ENCODE data around the gene XPO6. TPM values are rescaled to one million over a fixed set of nuclear protein-coding genes. Genes with fewer than 3 reads are reported as not detected.

XPO6 gene
- total RNA-seq, 2 experiments from 2014 or later, result 204 to 267 TPM

- no peaks in the 10 kb centered on the region for H3K27me3 Mint-ChIP-seq
- peaks cover 56% of the 10 kb centered on the region for H3K4me1 Mint-ChIP-seq
- peak overlapping the region; percentile 33 for H3K4me3 Mint-ChIP-seq
- no peak for DNase-seq
- H3K36me3 Mint-ChIP-seq, result peaks cover 64% of the 10 kb centered on the region
- CTCF ChIA-PET, result interaction anchor here (0.8 kb wide), 1 partner anchor 35 kb away, joined by 3 read pairs; no protein-coding TSS in a partner anchor
- ATAC-seq, result peak; percentile 60
- H3K27ac Mint-ChIP-seq, result peak overlapping the region; percentile 83
- H3K9me3 Mint-ChIP-seq (ENCODE audit: low read depth), result no peaks in the 10 kb centered on the region
Measured at GRCh38 chr16:28172336-28172735, 39.4 kb downstream of the XPO6 start.

- Mint-ChIP-seq H3K9me3 (ENCODE audit: low read depth) (no peaks in the 10 kb centered on the region), H3K27ac (peak overlapping the region; percentile 83), H3K4me1 (peaks cover 58% of the 10 kb centered on the region), H3K4me3 (no peak overlapping the region), H3K27me3 (no peaks in the 10 kb centered on the region), H3K36me3 (peaks cover 64% of the 10 kb centered on the region)
- no peak for DNase-seq
- CTCF ChIA-PET, result interaction anchor here (0.7 to 0.8 kb wide), 2 partner anchors 34 to 50 kb away, joined by 3 to 4 read pairs; no protein-coding TSS in a partner anchor
- no peak for ATAC-seq
Measured at GRCh38 chr16:28171816-28172215, 39.9 kb downstream of the XPO6 start.

- no peak overlapping the region for H3K4me3 Mint-ChIP-seq
- no peaks in the 10 kb centered on the region for H3K27me3 Mint-ChIP-seq
- ATAC-seq, result peak; percentile 67
- peaks cover 68% of the 10 kb centered on the region for H3K4me1 Mint-ChIP-seq
- H3K9me3 Mint-ChIP-seq (ENCODE audit: low read depth), result no peaks in the 10 kb centered on the region
- DNase-seq, result no peak
- peak overlapping the region; percentile 54 for H3K27ac Mint-ChIP-seq
- peaks cover 62% of the 10 kb centered on the region for H3K36me3 Mint-ChIP-seq
- CTCF ChIA-PET, result no interaction called here
Measured at GRCh38 chr16:28168991-28169554, 42.7 kb downstream of the XPO6 start.

DNA sequence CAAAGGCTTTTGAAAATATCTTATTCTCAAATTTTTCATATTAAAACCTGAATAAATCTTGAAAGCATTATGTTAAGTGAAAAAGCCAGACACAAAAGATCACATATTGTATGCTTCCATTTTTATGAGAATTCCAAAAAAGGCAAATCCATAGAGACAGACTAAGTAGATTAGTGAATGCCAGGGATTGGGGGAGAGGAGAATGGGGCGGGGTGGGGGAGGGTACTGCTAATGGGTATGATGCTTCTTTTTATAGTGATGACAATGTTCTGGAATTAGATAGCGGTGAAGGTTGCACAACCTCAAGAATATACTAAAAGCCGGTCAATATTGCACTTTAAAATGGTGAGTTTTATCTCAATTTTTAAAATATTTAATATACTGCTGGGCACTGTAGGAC is 44.0 kb downstream of the XPO6 start:
- peaks cover 74% of the 10 kb centered on the region for H3K4me1 Mint-ChIP-seq
- ATAC-seq, result no peak
- CTCF ChIA-PET, result interaction anchor here (2.3 kb wide), 1 partner anchor 25 kb away, joined by 5 read pairs; no protein-coding TSS in a partner anchor
- DNase-seq, result no peak
- no peaks in the 10 kb centered on the region for H3K27me3 Mint-ChIP-seq
- peaks cover 60% of the 10 kb centered on the region for H3K36me3 Mint-ChIP-seq
- no peak overlapping the region for H3K4me3 Mint-ChIP-seq
- H3K9me3 Mint-ChIP-seq (ENCODE audit: low read depth), result no peaks in the 10 kb centered on the region
- H3K27ac Mint-ChIP-seq, result no peak overlapping the region

- Mint-ChIP-seq H3K4me3 (no peak overlapping the region), H3K27ac (peak overlapping the region; percentile 75), H3K36me3 (peaks cover 55% of the 10 kb centered on the region), H3K9me3 (ENCODE audit: low read depth) (no peaks in the 10 kb centered on the region), H3K4me1 (peaks cover 70% of the 10 kb centered on the region), H3K27me3 (no peaks in the 10 kb centered on the region)
- CTCF ChIA-PET, result interaction anchor here (1.0 to 2.3 kb wide), 2 partner anchors 26 kb away, joined by 4 to 5 read pairs; no protein-coding TSS in a partner anchor
- DNase-seq, result no peak
- ATAC-seq, result no peak
Measured at GRCh38 chr16:28167221-28167620, 44.5 kb downstream of the XPO6 start.

DNA sequence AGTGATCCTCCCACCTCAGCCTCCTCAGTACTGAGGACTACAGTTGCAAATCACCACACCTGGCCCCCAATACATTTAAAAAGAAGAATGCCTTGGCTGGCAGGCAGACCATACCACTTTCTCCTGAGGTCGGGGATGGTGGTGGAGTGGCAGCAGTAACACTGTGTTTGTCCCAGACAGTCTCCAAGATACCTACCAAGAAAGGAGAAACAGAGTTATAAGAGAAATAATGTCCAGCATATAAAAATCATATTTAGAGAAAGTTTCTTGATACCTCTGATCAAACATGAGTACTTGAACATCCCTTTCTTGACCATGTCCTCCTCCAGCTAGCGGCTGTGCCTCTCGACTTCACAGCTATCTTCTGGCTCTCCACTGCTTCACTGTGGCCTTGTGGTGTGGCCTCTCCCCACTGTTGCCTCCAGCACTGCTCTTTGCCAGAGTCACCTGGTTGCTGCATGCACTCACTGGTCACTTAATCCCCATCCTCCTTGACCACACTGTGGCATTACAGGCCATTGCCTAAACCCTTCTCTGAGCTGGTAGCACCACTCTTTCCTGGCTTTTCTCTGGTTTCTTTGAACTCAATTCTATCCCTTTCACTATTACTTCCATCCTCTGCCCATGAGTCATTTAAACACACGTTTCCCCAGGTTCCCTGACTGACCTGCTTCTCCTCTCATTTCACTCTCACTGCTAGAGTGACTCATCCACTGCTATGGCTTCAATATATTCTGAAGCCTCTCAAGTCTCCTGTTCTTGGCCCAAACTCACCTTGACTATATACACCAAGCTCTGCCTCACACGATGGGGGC is 45.2 kb downstream of the XPO6 start:
- peaks cover 70% of the 10 kb centered on the region for H3K4me1 Mint-ChIP-seq
- H3K9me3 Mint-ChIP-seq (ENCODE audit: low read depth), result no peaks in the 10 kb centered on the region
- no peaks in the 10 kb centered on the region for H3K27me3 Mint-ChIP-seq
- ATAC-seq, result peak; percentile 63
- no peak overlapping the region for H3K4me3 Mint-ChIP-seq
- CTCF ChIA-PET, result interaction anchor here (1.0 to 2.3 kb wide), 2 partner anchors 26 kb away, joined by 4 to 5 read pairs; no protein-coding TSS in a partner anchor
- DNase-seq, result peak; percentile 49
- peaks cover 51% of the 10 kb centered on the region for H3K36me3 Mint-ChIP-seq
- H3K27ac Mint-ChIP-seq, result peak overlapping the region; percentile 75

DNA sequence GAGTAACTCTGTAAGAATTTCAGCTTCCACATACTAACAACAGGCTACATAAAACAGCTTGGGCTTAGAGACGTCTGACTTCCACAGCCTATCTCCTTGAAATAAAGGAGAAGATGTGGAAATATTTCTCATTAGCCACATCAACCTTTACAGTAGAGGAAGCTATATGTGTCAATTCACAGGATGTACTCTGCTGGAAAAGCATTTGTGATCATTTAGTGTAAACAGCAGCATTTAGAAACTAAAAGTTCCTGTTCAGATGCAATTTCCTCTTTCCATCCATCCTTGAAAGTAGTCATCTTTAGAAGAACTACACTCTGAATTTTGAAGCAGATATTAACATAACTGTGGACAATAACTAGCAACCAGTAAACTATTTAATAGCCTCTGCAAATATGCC is 46.2 kb downstream of the XPO6 start:
- Mint-ChIP-seq H3K36me3 (peaks cover 52% of the 10 kb centered on the region), H3K9me3 (ENCODE audit: low read depth) (no peaks in the 10 kb centered on the region), H3K27me3 (no peaks in the 10 kb centered on the region), H3K4me1 (peaks cover 74% of the 10 kb centered on the region), H3K27ac (peak overlapping the region; percentile 75), H3K4me3 (no peak overlapping the region)
- CTCF ChIA-PET, result interaction anchor here (1.6 to 2.7 kb wide), 3 partner anchors 12 to 27 kb away, joined by 4 to 8 read pairs (median 5); no protein-coding TSS in a partner anchor
- DNase-seq (no peak), ATAC-seq (no peak)

GRCh38 chr16:28164140-28164539 is 47.6 kb downstream of the XPO6 start:
- CTCF ChIA-PET, result interaction anchor here (0.8 to 2.7 kb wide), 4 partner anchors 13 to 23 kb away, joined by 3 to 8 read pairs (median 4); no protein-coding TSS in a partner anchor
- H3K27ac Mint-ChIP-seq, result peak overlapping the region; percentile 29
- peaks cover 74% of the 10 kb centered on the region for H3K4me1 Mint-ChIP-seq

GRCh38 chr16:28163699-28164098 is 48.1 kb downstream of the XPO6 start:
- CTCF ChIA-PET, result interaction anchor here (0.8 to 2.7 kb wide), 5 partner anchors 13 to 22 kb away, joined by 3 to 8 read pairs (median 3); no protein-coding TSS in a partner anchor
- DNase-seq (no peak), ATAC-seq (no peak)
- peaks cover 70% of the 10 kb centered on the region for H3K4me1 Mint-ChIP-seq
- H3K27me3 Mint-ChIP-seq, result no peaks in the 10 kb centered on the region
- peaks cover 49% of the 10 kb centered on the region for H3K36me3 Mint-ChIP-seq
- peak overlapping the region; percentile 60 for H3K27ac Mint-ChIP-seq
- no peaks in the 10 kb centered on the region for H3K9me3 Mint-ChIP-seq (ENCODE audit: low read depth)
- H3K4me3 Mint-ChIP-seq, result no peak overlapping the region

More at GRCh38 chr16:28164140-28164539, 47.6 kb downstream of the XPO6 start:
- H3K36me3 Mint-ChIP-seq, result peaks cover 52% of the 10 kb centered on the region
- no peak overlapping the region for H3K4me3 Mint-ChIP-seq
- no peak for ATAC-seq
- DNase-seq, result no peak
- no peaks in the 10 kb centered on the region for H3K27me3 Mint-ChIP-seq
- no peaks in the 10 kb centered on the region for H3K9me3 Mint-ChIP-seq (ENCODE audit: low read depth)

- Mint-ChIP-seq H3K9me3 (ENCODE audit: low read depth) (no peaks in the 10 kb centered on the region), H3K36me3 (peaks cover 49% of the 10 kb centered on the region), H3K27ac (no peak overlapping the region), H3K4me3 (no peak overlapping the region), H3K4me1 (peaks cover 70% of the 10 kb centered on the region), H3K27me3 (no peaks in the 10 kb centered on the region)
- CTCF ChIA-PET, result interaction anchor here (0.6 to 1.2 kb wide), 6 partner anchors 9 to 346 kb away, joined by 3 to 4 read pairs (median 3); no protein-coding TSS in a partner anchor
- no peak for ATAC-seq
- no peak for DNase-seq
Measured at GRCh38 chr16:28162326-28162877, 49.4 kb downstream of the XPO6 start.

- no peaks in the 10 kb centered on the region for H3K9me3 Mint-ChIP-seq (ENCODE audit: low read depth)
- H3K27ac Mint-ChIP-seq, result peak overlapping the region; percentile 6
- H3K27me3 Mint-ChIP-seq, result no peaks in the 10 kb centered on the region
- peaks cover 63% of the 10 kb centered on the region for H3K4me1 Mint-ChIP-seq
- no peak for ATAC-seq
- no peak for DNase-seq
- peaks cover 45% of the 10 kb centered on the region for H3K36me3 Mint-ChIP-seq
- CTCF ChIA-PET, result interaction anchor here (1.2 kb wide), 2 partner anchors 8 to 25 kb away, joined by 3 to 4 read pairs; no protein-coding TSS in a partner anchor
- no peak overlapping the region for H3K4me3 Mint-ChIP-seq
Measured at GRCh38 chr16:28161626-28162025, 50.1 kb downstream of the XPO6 start.

DNA sequence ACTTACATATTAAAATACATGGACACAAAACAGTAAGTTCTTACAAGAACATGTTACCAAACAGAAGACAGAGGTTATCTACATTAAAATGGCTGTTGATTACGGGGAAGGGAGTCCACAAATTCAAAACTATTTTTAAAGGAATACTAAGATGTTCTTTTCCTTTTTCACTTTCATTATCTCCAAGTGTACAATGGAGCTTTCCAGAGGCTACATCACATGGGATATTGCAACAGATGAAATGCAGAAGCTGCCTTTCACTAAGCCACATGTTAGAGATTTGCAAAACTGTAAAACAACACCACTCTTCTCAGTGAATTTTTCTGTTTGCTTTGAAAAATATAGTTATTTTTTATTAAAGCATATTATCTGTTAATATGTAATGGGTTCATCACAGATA is 53.6 kb downstream of the XPO6 start:
- CTCF ChIA-PET, result interaction anchor here (1.1 to 2.0 kb wide), 2 partner anchors 10 to 12 kb away, joined by 3 to 4 read pairs; no protein-coding TSS in a partner anchor
- Mint-ChIP-seq H3K27ac (no peak overlapping the region), H3K27me3 (no peaks in the 10 kb centered on the region), H3K4me3 (no peak overlapping the region), H3K36me3 (peaks cover 48% of the 10 kb centered on the region), H3K4me1 (peaks cover 50% of the 10 kb centered on the region), H3K9me3 (ENCODE audit: low read depth) (no peaks in the 10 kb centered on the region)
- no peak for ATAC-seq
- DNase-seq, result no peak

- CTCF ChIA-PET, result interaction anchor here (0.7 to 2.0 kb wide), 2 partner anchors 8 to 76 kb away, joined by 3 to 4 read pairs; no protein-coding TSS in a partner anchor
- H3K4me1 Mint-ChIP-seq, result peaks cover 44% of the 10 kb centered on the region
- H3K36me3 Mint-ChIP-seq, result peaks cover 63% of the 10 kb centered on the region
- no peak for DNase-seq
- H3K27me3 Mint-ChIP-seq, result no peaks in the 10 kb centered on the region
- H3K27ac Mint-ChIP-seq, result no peak overlapping the region
- no peak for ATAC-seq
- no peaks in the 10 kb centered on the region for H3K9me3 Mint-ChIP-seq (ENCODE audit: low read depth)
- no peak overlapping the region for H3K4me3 Mint-ChIP-seq
Measured at GRCh38 chr16:28156056-28156680, 55.6 kb downstream of the XPO6 start.

Data from activated CD8-positive, alpha-beta memory T cell treated with anti-CD3 and anti-CD28 coated beads, Interleukin-2, amount 10 ng/mL, durations not matched to agents 7 days and 5 days (primary cell).